Limb (tissue), 2 donors: Measurements from ENCODE around the gene STK17A.
"Not testable (repeated sequence)": the region's sequence is repeated elsewhere in the genome, so short reads cannot be mapped to it uniquely, and the experiment has no call there.

Source experiments
- DNase-seq, 2 donors: peaks; one replicate each; pipeline ENCODE4 v3.0.0-alpha.2; 2016; ENCODE audit errors: extremely low spot score in 2 of 2

The STK17A gene

GRCh38 chr7:43568529-43568928, 14.4 kb upstream of the STK17A start:
- DNase-seq = no peak

DNA sequence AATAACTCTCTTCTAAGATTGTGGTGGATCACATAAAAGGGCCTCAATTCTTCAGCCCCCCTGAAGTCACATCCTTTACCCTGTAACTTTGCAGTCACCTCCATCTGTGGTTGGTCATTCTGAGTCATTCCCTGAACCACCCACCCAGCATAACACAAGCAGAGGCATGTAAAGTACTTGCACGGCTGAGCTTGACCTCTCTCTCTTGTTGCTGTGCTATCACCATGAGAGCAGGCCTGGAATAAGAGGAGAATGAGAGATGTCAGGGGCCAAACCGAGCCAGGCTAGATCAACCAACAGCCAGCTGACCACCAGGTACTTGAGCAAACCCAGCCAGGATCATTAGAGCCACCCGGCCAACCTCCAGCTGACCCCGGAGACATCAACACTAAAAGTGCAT, 13.5 kb upstream of the STK17A start:
- DNase-seq = no peak

DNA sequence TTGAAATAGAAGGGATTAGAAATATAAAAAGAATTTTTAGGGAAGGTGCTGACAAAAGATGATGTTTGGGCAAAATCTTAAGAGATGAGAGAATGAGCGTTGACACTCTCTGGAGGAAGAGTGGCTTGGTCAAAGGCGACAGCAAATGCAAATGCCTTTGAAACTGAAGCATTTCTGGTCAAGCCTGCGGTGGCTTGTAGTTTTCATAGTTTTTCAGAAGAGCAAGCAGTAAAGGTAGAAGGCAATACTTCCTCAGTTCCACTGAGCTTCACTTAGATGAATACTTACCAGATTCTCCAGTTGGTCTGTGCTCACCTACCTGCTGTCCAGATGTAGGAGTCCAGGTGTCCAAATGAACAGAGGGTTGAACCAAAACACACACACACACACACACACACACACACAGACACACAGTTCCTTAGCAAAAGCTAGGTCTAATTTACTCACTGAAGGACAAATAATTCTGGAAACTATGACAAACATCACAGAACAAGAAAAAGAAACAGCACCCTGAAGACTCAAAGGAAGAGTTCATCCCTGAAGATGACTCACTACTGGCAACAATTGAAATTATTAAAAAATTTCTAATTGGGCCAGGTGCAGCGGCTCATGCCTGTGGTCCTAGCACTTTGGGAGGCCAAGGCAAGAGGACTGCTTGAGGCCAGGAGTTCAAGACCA, 12.1 kb upstream of the STK17A start:
- no peak for DNase-seq

DNA sequence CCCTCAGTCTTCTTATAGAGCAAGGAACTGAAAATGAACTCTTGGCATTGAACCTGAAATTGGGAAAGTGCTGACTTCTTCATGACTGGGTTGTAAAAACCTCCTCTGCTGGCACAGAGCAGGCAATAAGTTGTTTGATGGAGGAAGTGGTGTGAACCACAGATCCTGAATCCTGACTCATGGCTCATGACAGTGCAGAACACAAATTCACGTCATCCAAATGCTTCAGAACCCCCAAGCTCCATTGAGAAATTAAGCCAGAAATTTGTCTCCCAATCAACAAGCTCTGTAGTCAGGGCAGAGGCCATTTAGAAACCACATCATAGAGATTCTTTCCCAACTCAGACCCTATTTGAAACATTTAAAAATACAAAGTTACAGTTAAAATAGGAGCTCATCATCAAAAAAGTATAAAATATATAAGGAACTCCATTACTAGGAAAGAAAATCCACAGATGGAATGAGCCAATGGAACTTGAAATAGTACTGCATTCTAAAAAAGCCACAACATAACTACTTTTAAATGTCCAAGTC, 10.3 kb upstream of the STK17A start:
- DNase-seq = no peak

DNA sequence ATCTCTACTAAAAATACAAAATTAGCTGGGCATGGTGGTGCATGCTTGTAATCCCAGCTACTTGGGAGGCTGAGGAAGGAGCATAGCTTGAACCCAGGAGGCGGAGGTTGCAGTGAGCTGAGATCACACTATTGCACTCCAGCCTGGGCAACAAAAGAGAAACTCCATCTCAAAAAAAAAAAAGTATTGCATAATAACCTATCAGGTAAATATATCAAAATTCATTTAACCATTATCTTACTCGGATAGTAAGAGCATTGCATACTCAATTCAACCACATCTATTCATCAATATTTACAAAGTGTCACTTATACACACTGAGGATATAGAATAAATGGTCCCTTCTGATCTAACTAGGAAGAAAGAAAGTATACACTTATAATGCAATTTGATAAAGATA, 9.1 kb upstream of the STK17A start:
- not testable (repeated sequence) for DNase-seq

GRCh38 chr7:43575506-43575905, 7.4 kb upstream of the STK17A start:
- no peak for DNase-seq

DNA sequence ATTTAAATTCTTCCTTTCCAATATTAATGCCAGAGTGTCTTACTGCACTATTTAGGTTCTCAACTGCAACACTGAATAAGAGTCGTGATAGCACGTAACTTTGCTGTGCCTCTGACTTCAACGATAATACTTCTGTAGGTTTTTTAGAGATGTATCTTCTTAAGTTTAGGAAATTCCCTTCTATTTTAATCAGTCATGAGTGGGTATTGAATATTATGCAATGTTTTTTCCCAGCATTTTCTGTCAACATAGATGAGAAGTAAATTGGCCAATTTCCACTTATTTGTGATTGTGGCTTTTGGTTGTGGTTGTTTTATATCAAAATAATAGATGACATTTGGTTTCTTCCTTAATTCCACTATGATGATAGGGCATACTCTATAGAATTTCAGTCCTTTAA, 6.7 kb upstream of the STK17A start:
- no peak for DNase-seq

- no peak for DNase-seq
Observed at GRCh38 chr7:43577485-43577951, 5.4 kb upstream of the STK17A start.

DNA sequence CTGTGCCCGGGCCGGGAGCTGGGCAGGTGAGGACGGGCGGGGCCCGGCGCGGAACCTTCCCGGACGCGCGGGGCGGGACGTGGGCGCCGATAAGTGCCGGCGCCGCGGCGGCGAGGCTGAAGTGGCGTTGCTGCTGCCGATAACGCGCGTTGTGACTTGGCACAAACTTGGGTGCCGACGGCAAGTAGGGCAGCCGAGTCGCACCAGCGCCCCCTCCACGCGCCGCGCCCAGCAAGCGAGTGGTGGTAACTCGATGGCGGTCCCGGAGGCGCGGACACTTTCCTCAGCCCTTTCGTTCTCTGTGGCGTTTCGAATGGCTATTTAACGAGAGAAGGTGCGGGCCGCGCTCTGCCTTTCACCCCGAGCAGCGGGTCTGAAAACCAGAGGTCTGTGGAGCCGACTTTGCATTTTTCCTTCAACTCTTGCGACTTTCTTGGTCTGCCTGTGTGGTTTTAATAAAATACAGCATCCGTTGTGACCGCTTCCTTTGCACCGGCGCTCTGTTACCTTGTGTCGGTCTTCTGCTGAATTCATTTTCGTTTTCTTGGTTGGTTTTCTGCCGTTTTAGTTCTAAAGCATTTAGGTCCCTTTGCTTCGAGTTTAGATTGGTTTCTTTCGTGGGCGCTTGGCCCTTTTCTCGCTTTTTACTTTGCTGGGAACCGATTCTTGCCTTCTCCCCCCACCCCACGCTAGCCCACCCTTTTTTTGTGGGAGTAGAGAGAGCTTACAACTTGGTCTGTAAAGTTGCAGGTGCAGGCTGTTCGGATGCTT, 701 bp downstream of the STK17A start:
- DNase-seq = peak; percentile 27 to 80

DNA sequence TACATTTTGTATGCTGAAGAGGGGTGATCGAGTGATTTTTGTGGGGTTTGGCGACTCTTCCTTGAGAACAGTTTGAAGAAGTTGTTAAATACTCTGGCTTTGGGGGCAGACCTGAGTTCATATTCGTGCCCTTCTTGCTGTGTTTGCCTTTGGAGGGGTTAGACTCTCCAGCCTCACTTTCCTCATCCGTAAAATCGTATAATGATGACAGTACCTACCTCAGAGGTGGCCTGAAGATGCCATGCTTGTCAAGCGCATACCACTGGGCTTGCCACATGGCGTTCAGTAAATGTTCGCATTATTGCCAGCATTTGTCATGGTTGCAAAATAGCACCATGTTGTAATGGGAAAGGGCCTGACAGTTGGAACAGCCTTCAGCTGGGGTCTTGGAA, 1.3 kb downstream of the STK17A start:
- no peak for DNase-seq

DNA sequence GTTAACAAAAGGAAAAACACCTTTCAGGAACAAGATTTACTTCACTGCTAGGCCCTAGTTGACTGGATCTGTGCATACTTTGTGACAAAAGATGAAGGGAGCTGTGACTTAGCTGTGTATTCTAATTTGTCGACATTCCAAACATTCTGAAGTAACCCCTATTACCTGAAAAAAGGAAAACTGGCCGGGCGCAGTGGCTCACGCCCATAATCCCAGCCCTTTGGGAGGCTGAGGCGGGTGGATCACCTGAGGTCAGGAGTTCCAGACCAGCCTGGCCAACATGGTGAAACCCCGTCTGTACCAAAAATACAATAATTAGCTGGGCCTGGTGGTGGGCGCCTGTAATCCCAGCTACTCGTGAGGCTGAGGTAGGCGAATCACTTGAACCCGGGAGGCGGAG, 1.8 kb downstream of the STK17A start:
- DNase-seq = not testable (repeated sequence)

DNA sequence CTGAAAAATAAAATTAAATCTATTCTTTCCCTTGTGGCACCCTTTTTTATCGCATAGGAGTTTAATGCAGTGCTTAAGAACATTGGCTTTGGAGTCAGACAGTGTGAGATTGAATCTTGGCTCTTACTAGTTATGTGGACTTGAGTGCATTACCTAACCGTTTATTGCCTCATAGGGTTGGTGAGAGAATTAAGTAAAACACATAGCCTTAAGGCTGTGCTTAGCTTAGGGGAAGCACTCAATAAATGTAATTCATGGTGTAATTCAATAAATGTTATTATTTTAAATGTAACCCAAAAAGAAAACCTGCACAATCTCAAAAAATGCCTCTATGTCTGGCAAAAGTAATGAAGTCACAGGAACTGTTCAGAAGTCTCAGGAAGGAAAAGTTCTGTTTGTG, 2.7 kb downstream of the STK17A start:
- DNase-seq = no peak

DNA sequence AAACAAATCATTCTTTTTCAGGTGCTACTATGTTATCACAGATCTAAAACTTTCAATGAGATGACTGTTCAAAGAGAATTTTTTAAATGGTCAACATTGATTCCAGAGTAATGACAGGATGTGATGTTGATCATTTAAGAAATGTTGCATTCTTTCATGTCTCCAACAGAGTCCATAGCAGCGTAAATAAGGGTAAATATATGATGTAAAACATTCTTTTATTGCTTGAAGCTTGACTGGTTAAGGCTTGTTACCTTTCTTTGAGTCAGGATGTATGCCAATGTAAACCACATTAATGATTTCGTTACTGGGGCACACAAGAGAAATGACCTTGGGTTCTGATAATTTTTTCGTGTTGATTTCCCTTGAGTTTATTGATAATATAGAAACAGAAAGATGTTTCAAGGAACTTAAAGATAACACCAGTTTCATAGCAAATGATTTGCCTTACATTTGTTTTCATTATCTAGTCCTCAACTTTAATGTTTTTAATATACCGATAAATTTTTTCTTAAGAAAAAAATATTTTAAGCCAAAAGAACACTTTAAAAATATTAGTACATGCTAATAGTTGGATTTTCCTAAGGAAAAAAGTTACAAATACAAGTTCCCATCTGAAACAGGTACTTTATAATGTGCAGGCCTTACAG, 3.5 kb downstream of the STK17A start:
- DNase-seq = no peak

GRCh38 chr7:43588477-43589132, 5.7 kb downstream of the STK17A start:
- no peak for DNase-seq

DNA sequence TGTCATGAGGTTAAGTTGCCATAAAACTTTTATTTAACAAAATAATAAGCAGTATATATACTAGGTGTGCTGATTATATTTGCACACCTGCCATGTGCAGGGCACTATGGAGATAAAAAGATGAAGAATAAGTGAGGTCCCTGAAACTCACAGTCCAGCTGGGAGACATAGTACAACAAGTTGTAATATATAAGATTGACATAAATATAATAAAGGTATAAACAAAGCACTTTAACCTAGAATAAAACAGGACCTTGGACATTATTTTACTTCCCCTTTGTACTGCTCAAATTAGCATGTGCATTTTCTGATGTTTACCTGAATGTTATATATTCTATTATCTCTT, 6.2 kb downstream of the STK17A start:
- no peak for DNase-seq

GRCh38 chr7:43589728-43590127, 6.8 kb downstream of the STK17A start:
- no peak for DNase-seq

GRCh38 chr7:43590862-43591557, 8.1 kb downstream of the STK17A start:
- no peak for DNase-seq

DNA sequence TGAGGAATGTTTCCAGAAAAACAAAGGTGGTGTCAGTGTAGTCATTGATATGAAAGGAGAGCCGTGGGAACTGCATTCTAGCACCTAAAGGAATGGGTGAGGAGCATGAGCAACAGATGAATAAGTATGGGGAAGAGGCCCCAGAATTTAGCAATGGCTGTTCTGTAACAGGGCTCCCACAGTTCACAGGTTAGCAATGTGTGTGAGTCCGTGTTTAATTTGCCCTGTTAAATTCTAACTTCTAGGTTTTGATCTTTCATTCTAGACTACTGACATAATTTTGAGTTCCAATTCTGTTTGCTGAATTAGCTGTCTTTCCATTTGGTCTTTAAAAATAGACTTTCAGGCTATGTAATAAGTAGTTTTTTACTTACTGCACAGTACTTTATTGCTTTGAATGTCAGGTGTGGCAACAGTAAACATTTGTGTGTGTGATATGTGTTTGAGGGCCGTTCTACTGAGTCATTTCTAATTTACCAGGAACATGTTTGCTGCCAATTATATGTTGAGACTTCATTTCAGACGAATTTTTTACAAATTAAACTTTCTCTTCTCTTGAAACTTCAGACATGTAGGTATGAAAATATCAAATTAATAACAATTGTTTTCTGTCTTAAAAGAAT, 8.8 kb downstream of the STK17A start:
- DNase-seq = no peak

- DNase-seq = no peak
Observed at GRCh38 chr7:43592326-43592725, 9.4 kb downstream of the STK17A start.

DNA sequence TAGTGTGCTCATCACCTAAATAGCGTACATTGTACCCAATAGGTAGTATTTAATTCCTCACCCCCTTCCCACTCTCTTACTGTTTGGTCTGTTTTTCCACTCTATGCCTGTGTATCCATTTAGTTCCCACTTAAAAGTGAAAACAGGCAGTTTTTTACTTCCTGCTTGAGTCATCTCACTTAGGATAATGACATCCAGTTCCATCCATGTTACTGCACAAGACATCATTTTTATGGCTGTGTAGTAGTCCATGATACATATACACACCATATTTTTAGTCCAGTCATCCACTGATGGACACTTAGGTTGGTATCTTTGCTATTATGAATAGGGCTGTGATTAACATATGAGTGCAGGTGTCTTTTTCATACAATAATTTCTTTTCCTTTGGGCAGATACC, 10.1 kb downstream of the STK17A start:
- DNase-seq = no peak

DNA sequence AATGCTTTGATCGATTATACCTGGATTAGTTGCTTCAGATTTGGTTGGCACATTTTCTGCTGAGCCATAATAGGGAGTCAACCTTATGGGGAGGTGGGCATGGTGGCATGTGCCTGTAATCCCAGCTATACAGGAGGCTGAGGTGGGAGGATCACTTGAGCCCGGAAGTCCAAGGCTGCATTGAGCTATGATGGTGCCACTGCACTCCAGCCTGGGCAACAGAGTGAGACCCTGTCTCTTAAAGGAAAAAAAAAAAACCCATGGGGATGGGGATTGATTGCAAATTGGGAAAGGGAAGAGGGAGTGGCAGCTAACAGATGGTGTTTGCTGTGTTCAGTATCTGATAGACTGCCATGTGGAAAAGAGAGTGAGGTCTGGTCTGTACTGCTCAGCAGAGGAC, 11.1 kb downstream of the STK17A start:
- no peak for DNase-seq
